NOMO-1 treated with DMSO at 0.1 percent for 48 hours (cell line): Measurements from ENCODE around the gene ETFB.

Source experiments
- DNase-seq: peaks from one replicate; lab custom pipeline; 2025; ENCODE audit not compliant: unreplicated experiment; lab: John Stamatoyannopoulos, UW

ETFB gene

GRCh38 chr19:51352783-51353360 is 13.3 kb downstream of the ETFB start:
- no peak for DNase-seq

- DNase-seq, result no peak
Measured at GRCh38 chr19:51351266-51351990, 14.8 kb downstream of the ETFB start.

GRCh38 chr19:51347209-51347928 is 18.8 kb downstream of the ETFB start:
- DNase-seq, result no peak

- DNase-seq, result no peak
Measured at GRCh38 chr19:51346742-51347141, 19.4 kb downstream of the ETFB start.

- no peak for DNase-seq
Measured at GRCh38 chr19:51345076-51345620, 21.0 kb downstream of the ETFB start.

- no peak for DNase-seq
Measured at GRCh38 chr19:51342631-51343569, 23.3 kb downstream of the ETFB start.

- no peak for DNase-seq
Measured at GRCh38 chr19:51341976-51342580, 24.1 kb downstream of the ETFB start, which contains the start of gene VSIG10L. Gene VSIG10L (minus strand): TSS chr19:51342139. CDS start chr19:51342124, 15 bp downstream.

- DNase-seq, result no peak
Measured at GRCh38 chr19:51341066-51341465, 25.1 kb downstream of the ETFB start.

- peak; percentile 90 for DNase-seq
Measured at GRCh38 chr19:51339687-51340656, 26.2 kb downstream of the ETFB start.

- no peak for DNase-seq
Measured at GRCh38 chr19:51339313-51339686, 26.9 kb downstream of the ETFB start.

- DNase-seq, result peak; percentile 71
Measured at GRCh38 chr19:51338563-51339312, 27.4 kb downstream of the ETFB start.

- DNase-seq, result no peak
Measured at GRCh38 chr19:51337861-51338562, 28.2 kb downstream of the ETFB start.

GRCh38 chr19:51337141-51337860 is 28.9 kb downstream of the ETFB start:
- no peak for DNase-seq

- DNase-seq, result no peak
Measured at GRCh38 chr19:51333836-51334460, 32.2 kb downstream of the ETFB start.

- DNase-seq, result no peak
Measured at GRCh38 chr19:51331716-51332115, 34.5 kb downstream of the ETFB start.

- DNase-seq, result no peak
Measured at GRCh38 chr19:51331193-51331592, 35.0 kb downstream of the ETFB start.

- no peak for DNase-seq
Measured at GRCh38 chr19:51330366-51330765, 35.8 kb downstream of the ETFB start.
